K562 (cell line): ENCODE data around the gene SHISA7. TPM values are rescaled to one million over a fixed set of nuclear protein-coding genes. Genes with fewer than 3 reads are reported as not detected.

Source experiments
- ASH1L ChIP-seq: fragments of 450-650 bp; IDR thresholded peaks from 2 replicates; pipeline ENCODE4 v1.6.1; 2018; ENCODE audit warnings: borderline replicate concordance, mild to moderate bottlenecking, low read depth; ENCODE audit not compliant: partially characterized antibody
- CBX3 ChIP-seq, 2 experiments: IDR thresholded peaks; 1 replicate in 1 of 2; 2 replicates in 1 of 2; pipeline ENCODE4 v1.6.1; 2012; ENCODE audit warnings: inconsistent platforms in 2 of 2, low read length in 2 of 2, borderline replicate concordance in 1 of 2, control low read depth in 1 of 2
- ELK3 ChIP-seq: fragments of 450-650 bp; formaldehyde crosslinking; IDR thresholded peaks from 2 replicates; pipeline ENCODE4 v1.4.0; 2020; ENCODE audit warnings: mild to moderate bottlenecking
- GABPB1 ChIP-seq: sonication (generic); formaldehyde crosslinking; IDR thresholded peaks from 2 replicates; pipeline ENCODE4 v1.8.0; 2022; ENCODE audit warnings: mild to moderate bottlenecking, missing genetic modification reagents
- MAX ChIP-seq: sonication (generic); formaldehyde crosslinking; IDR thresholded peaks from 2 replicates; pipeline ENCODE4 v1.9.0; 2022; ENCODE audit warnings: mild to moderate bottlenecking, missing genetic modification reagents
- PTRF ChIP-seq: fragments of 450-650 bp; IDR thresholded peaks from 2 replicates; pipeline ENCODE4 v1.6.1; 2016; ENCODE audit warnings: mild to moderate bottlenecking, missing genetic modification characterization, missing compliant biosample characterization
- RBM15 ChIP-seq: fragments of 200-400 bp; formaldehyde crosslinking; IDR thresholded peaks from 2 replicates; pipeline ENCODE4 v1.6.1; 2018; ENCODE audit warnings: mild to moderate bottlenecking, low read length, moderate library complexity; ENCODE audit not compliant: insufficient read depth
- REST ChIP-seq, 2 experiments: fragments of 450-650 bp; formaldehyde crosslinking in 1 of 2; IDR thresholded peaks; 2 replicates each; pipeline versions ENCODE4 v1.4.0 to v1.6.1; 2014 to 2020; ENCODE audit warnings: mild to moderate bottlenecking in 2 of 2, borderline replicate concordance in 1 of 2, low read depth in 1 of 2
- TRIM25 ChIP-seq: fragments of 450-650 bp; IDR thresholded peaks from 2 replicates; pipeline ENCODE4 v1.7.0; 2016; ENCODE audit warnings: borderline replicate concordance
- UBTF ChIP-seq, 2 experiments: IDR thresholded peaks; 2 replicates each; pipeline ENCODE4 v1.6.1; 2012; ENCODE audit warnings: improper control_type of control experiment in 2 of 2, low read depth in 2 of 2, low read length in 2 of 2, borderline replicate concordance in 1 of 2
- ZNF431 ChIP-seq: sonication (generic); formaldehyde crosslinking; IDR thresholded peaks from 2 replicates; pipeline ENCODE4 v1.8.0; 2022; ENCODE audit warnings: mild to moderate bottlenecking, missing genetic modification reagents
- polyA plus RNA-seq, 8 experiments: library from polyadenylated mRNA; depleted of rRNA in 4 of 8; stranded (reverse) in 5 of 8; unstranded in 3 of 8; fragments of >200 nt; fragmentation: Nextera tagmentation in 2 of 8; fragmentation: Illumina TruSeq in 1 of 8; extraction: Ambion mirVana in 2 of 8; extraction: Trizol in 1 of 8; gene quantifications; 2 replicates each; pipeline versions ENCODE4 v1.2.1 to v1.2.3, GENCODE V29; 2011 to 2014; ENCODE audit warnings: inconsistent platforms in 1 of 8, missing spikeins in 1 of 8
- total RNA-seq, 7 experiments: library from RNA; depleted of rRNA in 6 of 7; stranded (reverse); fragments of >200 nt in 6 of 7; fragmentation: Illumina TruSeq in 2 of 7; extraction: Trizol in 2 of 7; gene quantifications; 2 replicates each; pipeline versions ENCODE4 v1.2.1 to v1.2.3, GENCODE V29; 2011 to 2021; ENCODE audit warnings: low replicate concordance in 1 of 7

Gene SHISA7
- total and polyA plus RNA-seq, 9 of the 15 experiments (the other 6 are each of a cell fraction or from before 2014, with no cell fraction given) = 0.01 to 0.40 (median 0.07) TPM

- TF ChIP-seq REST (IDR thresholded peaks at IDR 0.05; ENCODE audit: borderline replicate concordance) = 0 out of 2 replicates have a peak, but pooled peaks have one; percentile 9
- TF ChIP-seq REST (CRISPR knock-in tag; IDR thresholded peaks at IDR 0.05; ENCODE audit: low read depth) = no peak
- TF ChIP-seq CBX3 (IDR thresholded peaks at IDR 0.05; ENCODE audit: borderline replicate concordance in 1 of 2, low read length in 2 of 2) = 0 out of 3 replicates have a peak, but pooled peaks of 1 of the 2 experiments have one; percentile 22
- TF ChIP-seq ELK3 = no peak
- TF ChIP-seq GABPB1 (CRISPR knock-in tag) = 0 out of 2 replicates have a peak, but pooled peaks have one; percentile 31
- TF ChIP-seq UBTF (IDR thresholded peaks at IDR 0.05; ENCODE audit: borderline replicate concordance in 1 of 2, low read depth in 2 of 2, low read length in 2 of 2) = no peak
- TF ChIP-seq RBM15 = no peak
- TF ChIP-seq ZNF431 (CRISPR knock-in tag) = no peak
- no peak for TF ChIP-seq ASH1L
- TF ChIP-seq TRIM25 = no peak
- peak; percentile 46 for TF ChIP-seq MAX (CRISPR knock-in tag)
- TF ChIP-seq PTRF (tag) = no peak
These were observed 2.5 kb downstream of the SHISA7 start (continued) for GRCh38 chr19:55440411-55441105.
